ENCODE measurements around the gene DENND1A.

The DENND1A gene

GRCh38 chr9:123656565-123656964 lies 273.4 kb downstream of the DENND1A start:
- Histone ChIP-seq H3K4me3 (ENCODE audit: low read length) (no peak overlapping the region), H3K9me3 (ENCODE audit: control insufficient read depth, insufficient read depth, low read length) (no peaks in the 10 kb centered on the region), H3K4me1 (ENCODE audit: control insufficient read depth, insufficient read depth, low read length) (no peaks in the 10 kb centered on the region), H3K27me3 (ENCODE audit: control insufficient read depth, insufficient read depth, low read length) (no peaks in the 10 kb centered on the region), H3K36me3 (ENCODE audit: control insufficient read depth, insufficient read depth, low read length) (no peaks in the 10 kb centered on the region), H3K27ac (ENCODE audit: low read length) (no peak overlapping the region)
- DNase-seq (ENCODE audit: low read depth, low spot score), result no peak
- WGBS (ENCODE audit: insufficient coverage, insufficient read length), result no CpG with 5 or more reads among the region's 1 CpG

- Histone ChIP-seq H3K9me3 (ENCODE audit: control insufficient read depth, insufficient read depth, low read length) (no peaks in the 10 kb centered on the region), H3K27ac (ENCODE audit: low read length) (no peak overlapping the region), H3K36me3 (ENCODE audit: control insufficient read depth, insufficient read depth, low read length) (no peaks in the 10 kb centered on the region), H3K4me1 (ENCODE audit: control insufficient read depth, insufficient read depth, low read length) (no peaks in the 10 kb centered on the region), H3K4me3 (ENCODE audit: low read length) (no peak overlapping the region), H3K27me3 (ENCODE audit: control insufficient read depth, insufficient read depth, low read length) (no peaks in the 10 kb centered on the region)
- no peak for DNase-seq (ENCODE audit: low read depth, low spot score)
- WGBS (ENCODE audit: insufficient coverage, insufficient read length), result no CpG with 5 or more reads among the region's 9 CpGs
Observed at GRCh38 chr9:123655681-123656423, 274.1 kb downstream of the DENND1A start.

GRCh38 chr9:123654994-123655637 lies 274.8 kb downstream of the DENND1A start:
- H3K4me1 ChIP-seq (ENCODE audit: control insufficient read depth, insufficient read depth, low read length), result no peaks in the 10 kb centered on the region
- no peaks in the 10 kb centered on the region for H3K9me3 ChIP-seq (ENCODE audit: control insufficient read depth, insufficient read depth, low read length)
- H3K27me3 ChIP-seq (ENCODE audit: control insufficient read depth, insufficient read depth, low read length), result no peaks in the 10 kb centered on the region
- no peak overlapping the region for H3K27ac ChIP-seq (ENCODE audit: low read length)
- H3K4me3 ChIP-seq (ENCODE audit: low read length), result no peak overlapping the region
- H3K36me3 ChIP-seq (ENCODE audit: control insufficient read depth, insufficient read depth, low read length), result no peaks in the 10 kb centered on the region
- DNase-seq (ENCODE audit: low read depth, low spot score), result no peak
- no CpG with 5 or more reads among the region's 12 CpGs for WGBS (ENCODE audit: insufficient coverage, insufficient read length)

- no peaks in the 10 kb centered on the region for H3K9me3 ChIP-seq (ENCODE audit: control insufficient read depth, insufficient read depth, low read length)
- H3K27me3 ChIP-seq (ENCODE audit: control insufficient read depth, insufficient read depth, low read length), result no peaks in the 10 kb centered on the region
- no peak for DNase-seq (ENCODE audit: low read depth, low spot score)
- WGBS (ENCODE audit: insufficient coverage, insufficient read length), result no CpG with 5 or more reads among the region's 13 CpGs
- H3K36me3 ChIP-seq (ENCODE audit: control insufficient read depth, insufficient read depth, low read length), result no peaks in the 10 kb centered on the region
- H3K4me1 ChIP-seq (ENCODE audit: control insufficient read depth, insufficient read depth, low read length), result no peaks in the 10 kb centered on the region
- H3K27ac ChIP-seq (ENCODE audit: low read length), result no peak overlapping the region
- no peak overlapping the region for H3K4me3 ChIP-seq (ENCODE audit: low read length)
Observed at GRCh38 chr9:123654218-123654993, 275.5 kb downstream of the DENND1A start.

GRCh38 chr9:123652416-123652815 lies 277.5 kb downstream of the DENND1A start:
- no peaks in the 10 kb centered on the region for H3K9me3 ChIP-seq (ENCODE audit: control insufficient read depth, insufficient read depth, low read length)
- WGBS (ENCODE audit: insufficient coverage, insufficient read length), result no CpG with 5 or more reads among the region's 7 CpGs
- no peak overlapping the region for H3K27ac ChIP-seq (ENCODE audit: low read length)
- no peak overlapping the region for H3K4me3 ChIP-seq (ENCODE audit: low read length)
- no peaks in the 10 kb centered on the region for H3K27me3 ChIP-seq (ENCODE audit: control insufficient read depth, insufficient read depth, low read length)
- H3K36me3 ChIP-seq (ENCODE audit: control insufficient read depth, insufficient read depth, low read length), result 0 out of 2 replicates have a peak, but pooled peaks cover 2% of the 10 kb centered on the region
- H3K4me1 ChIP-seq (ENCODE audit: control insufficient read depth, insufficient read depth, low read length), result no peaks in the 10 kb centered on the region
- DNase-seq (ENCODE audit: low read depth, low spot score), result no peak

- no peaks in the 10 kb centered on the region for H3K4me1 ChIP-seq (ENCODE audit: control insufficient read depth, insufficient read depth, low read length)
- no peak overlapping the region for H3K4me3 ChIP-seq (ENCODE audit: low read length)
- no peak for DNase-seq (ENCODE audit: low read depth, low spot score)
- no peak overlapping the region for H3K27ac ChIP-seq (ENCODE audit: low read length)
- no CpG with 5 or more reads among the region's 5 CpGs for WGBS (ENCODE audit: insufficient coverage, insufficient read length)
- H3K27me3 ChIP-seq (ENCODE audit: control insufficient read depth, insufficient read depth, low read length), result no peaks in the 10 kb centered on the region
- no peaks in the 10 kb centered on the region for H3K9me3 ChIP-seq (ENCODE audit: control insufficient read depth, insufficient read depth, low read length)
- 0 out of 2 replicates have a peak, but pooled peaks cover 2% of the 10 kb centered on the region for H3K36me3 ChIP-seq (ENCODE audit: control insufficient read depth, insufficient read depth, low read length)
Observed at GRCh38 chr9:123651871-123652270, 278.1 kb downstream of the DENND1A start.

- 0 out of 2 replicates have a peak, but pooled peaks cover 2% of the 10 kb centered on the region for H3K36me3 ChIP-seq (ENCODE audit: control insufficient read depth, insufficient read depth, low read length)
- no peaks in the 10 kb centered on the region for H3K27me3 ChIP-seq (ENCODE audit: control insufficient read depth, insufficient read depth, low read length)
- H3K27ac ChIP-seq (ENCODE audit: low read length), result no peak overlapping the region
- no peak overlapping the region for H3K4me3 ChIP-seq (ENCODE audit: low read length)
- DNase-seq (ENCODE audit: low read depth, low spot score), result no peak
- H3K9me3 ChIP-seq (ENCODE audit: control insufficient read depth, insufficient read depth, low read length), result no peaks in the 10 kb centered on the region
- no peaks in the 10 kb centered on the region for H3K4me1 ChIP-seq (ENCODE audit: control insufficient read depth, insufficient read depth, low read length)
- no CpG with 5 or more reads among the region's 8 CpGs for WGBS (ENCODE audit: insufficient coverage, insufficient read length)
Observed at GRCh38 chr9:123651273-123651672, 278.7 kb downstream of the DENND1A start.

- Histone ChIP-seq H3K9me3 (ENCODE audit: control insufficient read depth, insufficient read depth, low read length) (no peaks in the 10 kb centered on the region), H3K4me3 (ENCODE audit: low read length) (no peak overlapping the region), H3K27me3 (ENCODE audit: control insufficient read depth, insufficient read depth, low read length) (no peaks in the 10 kb centered on the region), H3K4me1 (ENCODE audit: control insufficient read depth, insufficient read depth, low read length) (no peaks in the 10 kb centered on the region), H3K27ac (ENCODE audit: low read length) (no peak overlapping the region), H3K36me3 (ENCODE audit: control insufficient read depth, insufficient read depth, low read length) (0 out of 2 replicates have a peak, but pooled peaks cover 2% of the 10 kb centered on the region)
- no peak for DNase-seq (ENCODE audit: low read depth, low spot score)
- no CpG with 5 or more reads among the region's 3 CpGs for WGBS (ENCODE audit: insufficient coverage, insufficient read length)
Observed at GRCh38 chr9:123649909-123650308, 280.0 kb downstream of the DENND1A start.

- no CpG with 5 or more reads among the region's 2 CpGs for WGBS (ENCODE audit: insufficient coverage, insufficient read length)
- H3K4me3 ChIP-seq (ENCODE audit: low read length), result no peak overlapping the region
- peaks cover 2% of the 10 kb centered on the region; the same call in 1 of the 2 replicates for H3K36me3 ChIP-seq (ENCODE audit: control insufficient read depth, insufficient read depth, low read length)
- no peaks in the 10 kb centered on the region for H3K9me3 ChIP-seq (ENCODE audit: control insufficient read depth, insufficient read depth, low read length)
- H3K27ac ChIP-seq (ENCODE audit: low read length), result no peak overlapping the region
- H3K4me1 ChIP-seq (ENCODE audit: control insufficient read depth, insufficient read depth, low read length), result no peaks in the 10 kb centered on the region
- no peak for DNase-seq (ENCODE audit: low read depth, low spot score)
- no peaks in the 10 kb centered on the region for H3K27me3 ChIP-seq (ENCODE audit: control insufficient read depth, insufficient read depth, low read length)
Observed at GRCh38 chr9:123647145-123647544, 282.8 kb downstream of the DENND1A start.

- 100% methylated on average over 2 of the region's 9 CpGs for WGBS (ENCODE audit: insufficient coverage, insufficient read length)
- no peaks in the 10 kb centered on the region for H3K27me3 ChIP-seq (ENCODE audit: control insufficient read depth, insufficient read depth, low read length)
- H3K36me3 ChIP-seq (ENCODE audit: control insufficient read depth, insufficient read depth, low read length), result peaks cover 2% of the 10 kb centered on the region; the same call in 1 of the 2 replicates
- H3K4me1 ChIP-seq (ENCODE audit: control insufficient read depth, insufficient read depth, low read length), result no peaks in the 10 kb centered on the region
- DNase-seq (ENCODE audit: low read depth, low spot score), result no peak
- no peaks in the 10 kb centered on the region for H3K9me3 ChIP-seq (ENCODE audit: control insufficient read depth, insufficient read depth, low read length)
- no peak overlapping the region for H3K27ac ChIP-seq (ENCODE audit: low read length)
- H3K4me3 ChIP-seq (ENCODE audit: low read length), result no peak overlapping the region
Observed at GRCh38 chr9:123645762-123646161, 284.2 kb downstream of the DENND1A start.

All from iPS DF 6.9 (cell line).